Transverse colon (tissue), 4 donors: ENCODE results near the gene SH3BP5. TPM values are rescaled to one million over a fixed set of nuclear protein-coding genes. Genes with fewer than 3 reads are reported as not detected.

Experiments
- DNase-seq: peaks from one replicate; pipeline ENCODE4 v3.0.0-alpha.2; 2019
- H3K27ac ChIP-seq, 4 donors: fragments of 200-600 bp; sonication (generic); 2 replicates each; pipeline ENCODE4 v1.5.1; 2016 to 2018; ENCODE audit warnings: inconsistent platforms in 4 of 4
- H3K27me3 ChIP-seq: fragments of 200-600 bp; sonication (generic); 2 replicates; pipeline ENCODE4 v1.5.1; 2017; ENCODE audit warnings: inconsistent platforms
- H3K36me3 ChIP-seq, 4 donors: fragments of 200-600 bp; sonication (generic); 2 replicates each; pipeline ENCODE4 v1.5.1; 2017 to 2019; ENCODE audit warnings: inconsistent platforms in 4 of 4
- H3K4me1 ChIP-seq, 4 donors: fragments of 200-600 bp; sonication (generic); 2 replicates each; pipeline ENCODE4 v1.5.1; 2017 to 2020; ENCODE audit warnings: inconsistent platforms in 4 of 4
- H3K4me3 ChIP-seq, 4 donors: fragments of 200-600 bp; sonication (generic); 1 replicate in 1 of 4; 2 replicates in 3 of 4; pipeline versions ENCODE4 v1.5.1 to v1.6.1; 2017 to 2019; ENCODE audit warnings: inconsistent platforms in 4 of 4
- H3K9me3 ChIP-seq, 2 donors: fragments of 200-600 bp; sonication (generic); 2 replicates each; pipeline ENCODE4 v1.5.1; 2017 to 2019; ENCODE audit warnings: inconsistent platforms in 2 of 2
- EP300 ChIP-seq: sonication (generic); formaldehyde crosslinking; IDR thresholded peaks from one replicate; pipeline ENCODE4 v1.6.1; 2017; ENCODE audit warnings: antibody characterized with exemption, low read depth
- WGBS, 2 donors: methylation state at CpG; one replicate each; pipeline ENCODE4 v1.1.5; 2018; ENCODE audit warnings: low coverage in 1 of 2; 5-methylcytosine and 5-hydroxymethylcytosine counted together
- in situ Hi-C, 4 donors: fragments of 200-750 bp; cut with MboI; loops; one replicate each; pipeline versions ENCODE4 v1.15.0 to v1.15.1; 2017; ENCODE audit warnings: low sequenced_read_pairs in 3 of 4, low pct_ligation_motif_present in 1 of 4, low pct_unique_long_range_greater_than_20kb in 1 of 4
- intact Hi-C: fragments of 100-400 bp; cut with DNase I; formaldehyde crosslinking; loops from one replicate; pipeline ENCODE4 v1.15.1; 2023; ENCODE audit warnings: low total_unique reads
- small RNA-seq, 4 donors: library from RNA; depleted of rRNA; stranded (forward); fragments of <200 nt; gene quantifications; one replicate each; pipeline ENCODE3, GENCODE V24; 2016
- total RNA-seq, 4 donors: library from RNA; depleted of rRNA; stranded (reverse); fragments of >200 nt; gene quantifications; one replicate each; pipeline ENCODE4 v1.1.0, GENCODE V29; 2016
- TF ChIP-seq, protein P1 (sequence below), 5 experiments: fragments of 200-600 bp in 3 of 5; fragments of 450-650 bp in 2 of 5; sonication (generic) in 3 of 5; IDR thresholded peaks; 1 replicate in 2 of 5; 2 replicates in 3 of 5; pipeline ENCODE4 v1.5.1; 2016 to 2017; ENCODE audit warnings: antibody characterized with exemption in 5 of 5, inconsistent platforms in 3 of 5, mild to moderate bottlenecking in 2 of 5, moderate library complexity in 1 of 5

Gene SH3BP5
- total RNA-seq, 4 donors from 2014 or later, result 7.5 to 32.4 (median 15.8) TPM

DNA sequence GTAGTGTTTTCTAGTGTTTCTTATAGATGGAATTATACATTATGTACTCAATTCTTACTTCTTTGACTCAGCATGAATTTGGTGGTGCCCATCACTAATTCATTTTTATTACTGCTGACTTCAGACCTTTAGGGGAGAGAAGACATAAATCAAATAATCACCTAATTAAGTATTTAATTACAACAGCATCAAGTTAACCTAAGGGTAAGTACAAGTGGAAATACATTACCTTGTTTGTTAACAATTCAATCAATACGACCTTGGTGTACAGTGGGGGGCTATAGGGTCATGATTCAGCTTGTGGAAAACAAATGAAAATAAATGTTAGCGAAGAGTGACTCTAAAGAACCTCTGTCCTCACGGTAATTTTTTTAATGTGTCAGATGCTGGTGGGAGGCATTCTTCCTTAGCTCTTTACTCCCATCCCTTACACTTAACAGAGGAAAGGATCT lies 126.9 kb downstream of the SH3BP5 start:
- intact Hi-C loops, result loop anchor here (10.0 kb wide), 1 partner anchor 199 kb away; no protein-coding TSS in a partner anchor
- DNase-seq, result no peak
- 0 to 5% methylated on average over 3 of the region's 3 CpGs for WGBS, 2 donors

More for the DNA sequence above, 126.9 kb downstream of the SH3BP5 start:
- H3K27me3 ChIP-seq, result no peaks in the 10 kb centered on the region
- no peak for TF ChIP-seq EP300
- TF ChIP-seq, protein P1, sequence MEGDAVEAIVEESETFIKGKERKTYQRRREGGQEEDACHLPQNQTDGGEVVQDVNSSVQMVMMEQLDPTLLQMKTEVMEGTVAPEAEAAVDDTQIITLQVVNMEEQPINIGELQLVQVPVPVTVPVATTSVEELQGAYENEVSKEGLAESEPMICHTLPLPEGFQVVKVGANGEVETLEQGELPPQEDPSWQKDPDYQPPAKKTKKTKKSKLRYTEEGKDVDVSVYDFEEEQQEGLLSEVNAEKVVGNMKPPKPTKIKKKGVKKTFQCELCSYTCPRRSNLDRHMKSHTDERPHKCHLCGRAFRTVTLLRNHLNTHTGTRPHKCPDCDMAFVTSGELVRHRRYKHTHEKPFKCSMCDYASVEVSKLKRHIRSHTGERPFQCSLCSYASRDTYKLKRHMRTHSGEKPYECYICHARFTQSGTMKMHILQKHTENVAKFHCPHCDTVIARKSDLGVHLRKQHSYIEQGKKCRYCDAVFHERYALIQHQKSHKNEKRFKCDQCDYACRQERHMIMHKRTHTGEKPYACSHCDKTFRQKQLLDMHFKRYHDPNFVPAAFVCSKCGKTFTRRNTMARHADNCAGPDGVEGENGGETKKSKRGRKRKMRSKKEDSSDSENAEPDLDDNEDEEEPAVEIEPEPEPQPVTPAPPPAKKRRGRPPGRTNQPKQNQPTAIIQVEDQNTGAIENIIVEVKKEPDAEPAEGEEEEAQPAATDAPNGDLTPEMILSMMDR (IDR thresholded peaks at IDR 0.05), result peak in 1 of 5 experiments; percentile 55
- peak overlapping the region; percentile 95 to 98 (median 96) for H3K27ac ChIP-seq
- H3K4me3 ChIP-seq, result peak overlapping the region; percentile 46 to 79 (median 73)
- no peaks in the 10 kb centered on the region for H3K9me3 ChIP-seq
- peaks cover 4 to 28% (median 14%) of the 10 kb centered on the region in 4 donors for H3K4me1 ChIP-seq
- in situ Hi-C loops, result loop anchor here in 3 of 4 donors (10.0 to 25.0 kb wide), 3 partner anchors 101 to 1057 kb away; partner anchors contain the start of genes DPH3 (in 1 of the 3) and OXNAD1 (in 1 of the 3)
- H3K36me3 ChIP-seq, result no peaks in the 10 kb centered on the region

Small RNA genes lying within 50 kb of the gene (small RNA-seq; reads per million reads assigned to genes)
- gene HMGN2P7 (0 reads per million in 4 donors), gene RNU6-454P (0 reads per million in 4 donors)

Other genes with a start within 250 kb of the SH3BP5 start
- 10 to 100 TPM; 18.0 to 37.6 (median 24.0) TPM for gene RBSN, start 233.4 kb downstream of the SH3BP5 start, total RNA-seq
- gene CAPN7, start 126.3 kb downstream of the SH3BP5 start, total RNA-seq, result 10 to 100 TPM; 12.1 to 78.4 (median 48.8) TPM
- gene METTL6, start 95.0 kb upstream of the SH3BP5 start, total RNA-seq, result 1 to 10 TPM; 2.6 to 9.6 (median 9.0) TPM
- gene EAF1, start 95.0 kb upstream of the SH3BP5 start, total RNA-seq, result 10 to 100 TPM; 19.1 to 37.0 (median 26.4) TPM
- 1 to 10 TPM in 1 of 4 donors, under 1 TPM in 1, not detected in 2; 0.68 to 1.7 TPM for gene COLQ, start 189.1 kb upstream of the SH3BP5 start, total RNA-seq